H9 (cell line): ENCODE measurements around the gene MAST4. TPM values are rescaled to one million over a fixed set of nuclear protein-coding genes. Genes with fewer than 3 reads are reported as not detected.
A peak's percentile ranks its signal among the peaks of the same experiment; 100 is the strongest.

ENCODE experiments used
- DNase-seq: peaks from one replicate; pipeline ENCODE4 v3.0.0-alpha.2; 2017
- H2AFZ ChIP-seq: one replicate; pipeline ENCODE4 v1.6.1; 2013; ENCODE audit warnings: mild to moderate bottlenecking, low read length, control low read depth, moderate library complexity
- H2AK5ac ChIP-seq: 2 replicates; pipeline ENCODE4 v1.6.1; 2013; ENCODE audit warnings: low read length, control low read depth, mixed read lengths; ENCODE audit not compliant: insufficient read length
- H2BK120ac ChIP-seq: one replicate; pipeline ENCODE4 v1.6.1; 2013; ENCODE audit warnings: low read depth, mild to moderate bottlenecking, low read length, control low read depth, inconsistent platforms; ENCODE audit not compliant: poor library complexity, severe bottlenecking
- H2BK12ac ChIP-seq: 2 replicates; pipeline ENCODE4 v1.6.1; 2013; ENCODE audit warnings: low read length, control low read depth, mixed read lengths, low read depth; ENCODE audit not compliant: insufficient read length
- H2BK15ac ChIP-seq: 2 replicates; pipeline ENCODE4 v1.6.1; 2013; ENCODE audit warnings: low read depth, low read length, control low read depth
- H2BK20ac ChIP-seq: one replicate; pipeline ENCODE4 v1.6.1; 2013; ENCODE audit warnings: low read depth, mild to moderate bottlenecking, low read length, control low read depth, inconsistent platforms; ENCODE audit not compliant: poor library complexity, severe bottlenecking
- H2BK5ac ChIP-seq: 2 replicates; pipeline ENCODE4 v1.6.1; 2013; ENCODE audit warnings: low read length, control low read depth, mixed read lengths; ENCODE audit not compliant: insufficient read length
- H3K14ac ChIP-seq: 2 replicates; pipeline ENCODE4 v1.6.1; 2013; ENCODE audit warnings: low read length, control low read depth; ENCODE audit not compliant: insufficient read depth
- H3K18ac ChIP-seq: 2 replicates; pipeline ENCODE4 v1.6.1; 2013; ENCODE audit warnings: low read depth, mild to moderate bottlenecking, mixed read lengths, low read length, control low read depth; ENCODE audit not compliant: insufficient read length
- H3K23ac ChIP-seq: 2 replicates; pipeline ENCODE4 v1.6.1; 2013; ENCODE audit warnings: low read length, control low read depth, mixed read lengths, low read depth; ENCODE audit not compliant: insufficient read length
- H3K23me2 ChIP-seq: 2 replicates; pipeline ENCODE4 v1.6.1; 2013; ENCODE audit warnings: low read depth, mild to moderate bottlenecking, mixed read lengths, low read length, control low read depth; ENCODE audit not compliant: insufficient read length, poor library complexity, severe bottlenecking
- H3K27ac ChIP-seq: 2 replicates; pipeline ENCODE4 v1.5.1; 2013; ENCODE audit warnings: low read length, control low read depth, mixed read lengths, low read depth; ENCODE audit not compliant: insufficient read length
- H3K27me3 ChIP-seq: 2 replicates; pipeline ENCODE4 v1.6.1; 2013; ENCODE audit warnings: low read length, control low read depth, inconsistent platforms; ENCODE audit not compliant: insufficient read depth
- H3K4ac ChIP-seq: 2 replicates; pipeline ENCODE4 v1.6.1; 2013; ENCODE audit warnings: low read depth, mild to moderate bottlenecking, control low read depth, inconsistent platforms, low read length, moderate library complexity
- H3K4me1 ChIP-seq: 2 replicates; pipeline ENCODE4 v1.6.1; 2013; ENCODE audit warnings: low read length, control low read depth, inconsistent platforms; ENCODE audit not compliant: insufficient read depth
- H3K4me2 ChIP-seq: 2 replicates; pipeline ENCODE4 v1.6.1; 2013; ENCODE audit warnings: low read length, control low read depth, mixed read lengths; ENCODE audit not compliant: insufficient read length, insufficient read depth
- H3K56ac ChIP-seq: 2 replicates; pipeline ENCODE4 v1.6.1; 2013; ENCODE audit warnings: low read depth, mild to moderate bottlenecking, mixed read lengths, low read length, control low read depth; ENCODE audit not compliant: insufficient read length
- H3K79me1 ChIP-seq: 2 replicates; pipeline ENCODE4 v1.6.1; 2013; ENCODE audit warnings: low read depth, mild to moderate bottlenecking, moderate library complexity, low read length, control low read depth, inconsistent platforms; ENCODE audit not compliant: insufficient read depth, poor library complexity, severe bottlenecking
- H3K79me2 ChIP-seq: 2 replicates; pipeline ENCODE4 v1.6.1; 2013; ENCODE audit warnings: low read length, control low read depth, inconsistent platforms; ENCODE audit not compliant: insufficient read depth
- H3K9ac ChIP-seq: 2 replicates; pipeline ENCODE4 v1.6.1; 2013; ENCODE audit warnings: low read length, control low read depth, mixed read lengths; ENCODE audit not compliant: insufficient read length; ENCODE audit errors: extremely low read depth
- H3K9me3 ChIP-seq: one replicate; pipeline ENCODE4 v1.6.1; 2013; ENCODE audit warnings: low read depth, low read length, inconsistent platforms; ENCODE audit not compliant: control insufficient read depth
- H3T11ph ChIP-seq: one replicate; pipeline ENCODE4 v1.6.1; 2013; ENCODE audit warnings: mild to moderate bottlenecking, low read length, control low read depth, inconsistent platforms
- H4K20me1 ChIP-seq: one replicate; pipeline ENCODE4 v1.6.1; 2013; ENCODE audit not compliant: control insufficient read depth, insufficient read length, insufficient read depth
- H4K5ac ChIP-seq: 2 replicates; pipeline ENCODE4 v1.6.1; 2013; ENCODE audit warnings: low read depth, mild to moderate bottlenecking, mixed read lengths, low read length, control low read depth; ENCODE audit not compliant: insufficient read length
- H4K8ac ChIP-seq: replicated peaks from 2 replicates; pipeline ENCODE4 v1.6.1; 2013; ENCODE audit warnings: low read length, control low read depth, mixed read lengths, low read depth; ENCODE audit not compliant: insufficient read length
- H4K91ac ChIP-seq: 2 replicates; pipeline ENCODE4 v1.6.1; 2013; ENCODE audit warnings: low read depth, mild to moderate bottlenecking, moderate library complexity, mixed read lengths, low read length, control low read depth; ENCODE audit not compliant: insufficient read length
- H3K27ac Mint-ChIP-seq, 3 experiments: 2 replicates in 2 of 3; 3 replicates in 1 of 3; pipeline ENCODE4 v1.8.0; 2020 to 2021; ENCODE audit warnings: mixed read lengths in 3 of 3, mild to moderate bottlenecking in 1 of 3, moderate library complexity in 1 of 3
- H3K27me3 Mint-ChIP-seq: 2 replicates; pipeline ENCODE4 v1.8.0; 2021; ENCODE audit warnings: low read depth, mild to moderate bottlenecking, moderate library complexity, mixed read lengths
- H3K36me3 Mint-ChIP-seq, 3 experiments: 2 replicates in 2 of 3; 3 replicates in 1 of 3; pipeline ENCODE4 v1.8.0; 2020 to 2021; ENCODE audit warnings: low read depth in 3 of 3, mixed read lengths in 3 of 3; ENCODE audit not compliant: insufficient read depth in 1 of 3
- H3K4me1 Mint-ChIP-seq, 2 experiments: 2 replicates each; pipeline ENCODE4 v1.8.0; 2020; ENCODE audit warnings: mixed read lengths in 2 of 2
- H3K4me3 Mint-ChIP-seq, 2 experiments: 2 replicates in 1 of 2; 3 replicates in 1 of 2; pipeline ENCODE4 v1.8.0; 2020 to 2021; ENCODE audit warnings: mild to moderate bottlenecking in 2 of 2, mixed read lengths in 2 of 2, moderate library complexity in 1 of 2
- H3K9me3 Mint-ChIP-seq, 2 experiments: 2 replicates in 1 of 2; 3 replicates in 1 of 2; pipeline ENCODE4 v1.8.0; 2020; ENCODE audit warnings: mild to moderate bottlenecking in 2 of 2, mixed read lengths in 2 of 2, moderate library complexity in 1 of 2
- CTCF ChIP-seq: fragments of 200-600 bp; sonication (generic); conservative IDR thresholded peaks from 3 replicates; pipeline ENCODE4 v1.8.0; 2021; ENCODE audit warnings: antibody characterized with exemption, mild to moderate bottlenecking
- WGBS: extraction: QIAGEN DNeasy Blood & Tissue Kit; methylation state at CpG from one replicate; pipeline ENCODE4 v1.1.7; 2013; ENCODE audit warnings: missing lambda C conversion rate, low lambda C conversion rate, mixed read lengths; ENCODE audit not compliant: insufficient read length; ENCODE audit errors: extremely low coverage; 5-methylcytosine and 5-hydroxymethylcytosine counted together
- total RNA-seq: library from RNA; stranded (reverse); gene quantifications from 2 replicates; pipeline ENCODE4 v1.2.1, GENCODE V29; 2021

Gene MAST4
- total RNA-seq, 1 experiment from 2014 or later = 3.7 TPM

- no peak overlapping the region for H2BK20ac ChIP-seq
- no peaks in the 10 kb centered on the region for H3K9me3 ChIP-seq
- no peak overlapping the region for H2BK12ac ChIP-seq
- TF ChIP-seq CTCF = no peak
- no peak overlapping the region for H3K4me2 ChIP-seq
- no CpG with 5 or more reads among the region's 3 CpGs for WGBS
- H2BK15ac ChIP-seq = no peak overlapping the region
- H3K27me3 ChIP-seq = no peaks in the 10 kb centered on the region
- Mint-ChIP-seq H3K9me3 (no peaks in the 10 kb centered on the region), H3K36me3 (peaks cover 0 to 4% (median 3%) of the 10 kb centered on the region in 3 experiments; a peak in 4 of 7 replicates), H3K4me3 (no peak overlapping the region), H3K27me3 (no peaks in the 10 kb centered on the region), H3K27ac (peak overlapping the region in 1 of 3 experiments; percentile 61; a peak in 1 of 7 replicates), H3K4me1 (peaks cover 4 to 11% of the 10 kb centered on the region in 2 experiments)
- no peak overlapping the region for H3K4ac ChIP-seq
- no peaks in the 10 kb centered on the region for H3K79me2 ChIP-seq
- H4K5ac ChIP-seq = no peak overlapping the region
- H3K18ac ChIP-seq = no peak overlapping the region
- no peak overlapping the region for H4K91ac ChIP-seq
- no peak overlapping the region for H3T11ph ChIP-seq
- H4K20me1 ChIP-seq = no peaks in the 10 kb centered on the region
- H2AFZ ChIP-seq = no peak overlapping the region
- no peak for DNase-seq
- no peak overlapping the region for H3K23ac ChIP-seq
- H2BK120ac ChIP-seq = no peak overlapping the region
- H3K27ac ChIP-seq = no peak overlapping the region
- no peak overlapping the region for H4K8ac ChIP-seq
- H2BK5ac ChIP-seq = no peak overlapping the region
- H3K56ac ChIP-seq = no peak overlapping the region
- no peaks in the 10 kb centered on the region for H3K79me1 ChIP-seq
- H3K4me1 ChIP-seq = no peaks in the 10 kb centered on the region
- no peak overlapping the region for H3K14ac ChIP-seq
- no peak overlapping the region for H2AK5ac ChIP-seq
- H3K9ac ChIP-seq = no peak overlapping the region
- H3K23me2 ChIP-seq = no peaks in the 10 kb centered on the region
These were observed 564.8 kb downstream of the MAST4 start for GRCh38 chr5:67160985-67161384.
